GM19468 (cell line): ENCODE measurements around the gene TMEM107.
"Not testable (repeated sequence)": the region's sequence is repeated elsewhere in the genome, so short reads cannot be mapped to it uniquely, and the experiment has no call there.

Source experiments
- ATAC-seq: cut with Tn5 transposase; IDR thresholded peaks from one replicate; pipeline ENCODE4 v1.9.1; 2021; ENCODE audit warnings: mild to moderate bottlenecking, moderate library complexity, moderate number of reproducible peaks; ENCODE audit not compliant: unreplicated experiment; ENCODE audit errors: extremely low read depth

The TMEM107 gene

DNA sequence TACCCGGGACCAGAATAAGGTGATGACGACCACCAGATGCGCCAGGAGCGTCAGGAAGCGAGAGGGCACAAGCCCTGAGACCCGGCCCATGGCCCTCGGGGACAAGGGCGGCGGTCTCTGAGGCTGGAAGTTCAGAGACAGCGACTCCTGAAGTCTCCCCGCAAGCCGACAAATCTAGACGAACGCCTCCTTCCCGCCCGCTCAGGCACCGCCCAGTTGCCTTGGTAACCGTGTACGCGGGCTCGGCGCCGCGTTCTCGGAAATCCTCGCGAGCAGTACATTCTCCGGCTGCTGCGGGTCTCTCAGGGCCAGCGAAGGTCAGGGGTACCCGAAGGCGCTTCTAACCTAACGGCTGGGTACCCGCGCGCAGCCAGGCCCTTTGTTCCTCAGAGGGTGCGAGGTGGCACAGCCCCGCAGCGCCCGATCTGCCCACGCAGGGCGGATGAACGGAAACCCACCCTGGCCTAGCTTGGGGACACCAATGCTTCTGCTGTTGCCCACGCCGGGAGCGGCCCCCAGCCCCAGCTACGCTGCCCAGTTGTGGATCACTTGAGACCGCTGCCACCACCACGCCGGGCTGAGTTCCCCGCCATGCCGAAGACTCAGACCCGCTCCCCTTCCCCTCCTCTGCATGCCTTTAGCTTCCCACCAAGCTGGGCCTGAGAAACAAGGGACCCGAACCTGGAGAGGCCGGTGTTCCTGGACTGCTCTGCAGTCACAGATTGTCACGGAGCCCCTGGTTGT is at the start of gene TMEM107:
TSS of gene TMEM107 (minus strand) at position 184 of the 744 bp plus-strand sequence. CDS start at position 90, 94 bp downstream.
- ATAC-seq: no peak

- no peak for ATAC-seq
Measured at GRCh38 chr17:8224891-8225812, 49.0 kb upstream of the TMEM107 start.

DNA sequence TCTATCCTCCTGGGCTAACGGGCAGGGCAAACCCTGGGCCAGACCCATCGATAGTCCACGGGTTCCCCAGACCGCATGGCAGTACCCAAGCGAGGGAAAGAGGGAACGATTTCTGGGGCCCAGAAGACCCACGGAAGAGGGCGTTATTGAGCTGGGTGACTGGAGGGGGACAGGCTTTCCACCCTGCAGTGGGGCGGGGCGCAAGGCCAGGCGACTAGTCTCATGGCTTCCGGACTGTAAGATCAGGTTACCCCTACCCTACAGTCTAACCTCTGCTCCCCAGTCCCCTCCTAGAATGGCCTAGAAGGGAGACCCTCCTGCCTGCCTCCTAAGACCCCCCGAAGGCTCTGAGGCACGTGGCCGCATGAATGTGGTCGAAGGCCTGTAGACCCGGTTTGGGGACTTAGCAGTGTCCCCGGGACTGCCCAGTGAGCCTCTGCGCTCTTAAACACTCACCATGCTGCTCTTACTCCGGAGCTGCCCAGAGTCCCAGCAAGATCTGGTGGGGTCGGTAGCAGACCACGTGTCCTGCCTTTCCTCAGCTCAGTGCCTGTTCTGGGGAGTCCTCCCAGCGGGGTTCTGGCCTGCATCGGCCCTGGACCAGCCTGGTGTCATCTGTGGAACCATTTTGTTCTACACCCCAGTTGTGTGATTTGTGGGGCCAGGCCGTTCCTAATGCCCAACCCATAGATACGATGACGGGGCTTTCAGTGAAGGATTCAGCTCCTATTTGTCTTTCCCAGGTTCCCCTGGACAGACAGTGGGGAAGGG is 47.4 kb upstream of the TMEM107 start:
- ATAC-seq: no peak

DNA sequence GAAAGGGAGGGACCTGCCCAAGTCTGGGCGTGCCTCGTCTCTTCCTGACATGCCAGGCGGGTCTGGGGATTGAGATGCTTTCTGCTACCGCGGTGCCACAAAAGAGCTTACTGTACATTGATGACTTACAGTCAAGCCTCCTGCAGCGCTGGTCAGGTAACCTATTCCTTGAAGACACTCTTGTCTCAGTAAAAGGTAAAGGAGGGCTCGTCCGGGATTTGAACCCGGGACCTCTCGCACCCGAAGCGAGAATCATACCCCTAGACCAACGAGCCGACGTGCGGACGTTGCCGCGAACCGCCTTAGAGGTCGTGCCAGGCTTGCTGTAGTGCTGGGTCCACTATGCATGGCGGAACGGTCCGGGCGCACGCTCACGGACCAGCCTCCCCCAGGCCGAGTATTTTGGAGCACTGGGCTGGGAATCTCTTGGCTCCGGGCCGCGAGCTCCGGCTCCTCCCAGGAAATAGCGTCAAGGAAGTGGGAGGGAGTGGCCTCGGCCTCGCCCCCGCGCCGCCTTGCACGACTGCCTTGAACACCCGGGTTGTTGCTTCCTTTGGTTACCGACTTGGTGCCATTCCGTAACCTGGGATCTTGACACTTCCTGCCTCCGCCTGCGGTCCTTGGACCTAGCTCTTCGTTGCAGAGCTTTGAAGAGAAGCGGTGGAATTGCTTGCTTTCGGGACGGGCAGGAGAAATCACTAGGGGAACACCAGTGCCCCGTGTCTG is 46.6 kb upstream of the TMEM107 start:
- ATAC-seq: no peak

- no peak for ATAC-seq
Measured at GRCh38 chr17:8222380-8222629, 46.1 kb upstream of the TMEM107 start.

DNA sequence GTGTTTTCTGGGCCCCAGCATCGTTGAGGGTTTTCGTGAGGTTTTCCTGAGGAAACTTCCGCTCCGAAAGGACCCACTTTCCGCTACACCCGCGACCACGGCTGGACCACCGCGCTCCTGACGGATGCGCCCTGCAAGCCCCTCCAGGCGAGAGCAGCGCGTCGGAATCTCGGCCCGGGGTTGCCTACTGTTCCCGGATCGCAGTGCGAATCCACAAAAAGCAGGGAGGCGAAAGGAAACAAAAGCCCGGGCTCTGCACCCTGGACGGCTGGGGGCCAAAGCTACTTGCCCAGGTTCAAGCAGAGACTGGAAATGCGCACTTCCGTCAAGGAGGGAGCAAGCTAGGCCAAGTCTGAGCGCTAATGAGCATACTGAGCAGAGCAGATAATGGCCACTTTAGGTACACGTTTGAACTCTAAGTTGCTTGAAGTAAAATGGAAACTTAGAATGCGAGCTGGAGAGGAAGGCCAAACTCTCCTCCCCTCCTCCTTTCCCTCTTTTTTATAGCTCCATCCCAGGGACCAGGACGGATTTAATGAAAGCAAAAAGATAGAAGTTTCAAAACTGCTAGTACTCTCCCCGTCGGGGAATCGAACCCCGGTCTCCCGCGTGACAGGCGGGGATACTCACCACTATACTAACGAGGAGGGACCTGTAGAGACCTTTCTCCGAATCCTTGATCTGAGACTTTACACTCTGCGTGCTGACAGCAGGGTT is 45.6 kb upstream of the TMEM107 start:
- ATAC-seq: no peak

DNA sequence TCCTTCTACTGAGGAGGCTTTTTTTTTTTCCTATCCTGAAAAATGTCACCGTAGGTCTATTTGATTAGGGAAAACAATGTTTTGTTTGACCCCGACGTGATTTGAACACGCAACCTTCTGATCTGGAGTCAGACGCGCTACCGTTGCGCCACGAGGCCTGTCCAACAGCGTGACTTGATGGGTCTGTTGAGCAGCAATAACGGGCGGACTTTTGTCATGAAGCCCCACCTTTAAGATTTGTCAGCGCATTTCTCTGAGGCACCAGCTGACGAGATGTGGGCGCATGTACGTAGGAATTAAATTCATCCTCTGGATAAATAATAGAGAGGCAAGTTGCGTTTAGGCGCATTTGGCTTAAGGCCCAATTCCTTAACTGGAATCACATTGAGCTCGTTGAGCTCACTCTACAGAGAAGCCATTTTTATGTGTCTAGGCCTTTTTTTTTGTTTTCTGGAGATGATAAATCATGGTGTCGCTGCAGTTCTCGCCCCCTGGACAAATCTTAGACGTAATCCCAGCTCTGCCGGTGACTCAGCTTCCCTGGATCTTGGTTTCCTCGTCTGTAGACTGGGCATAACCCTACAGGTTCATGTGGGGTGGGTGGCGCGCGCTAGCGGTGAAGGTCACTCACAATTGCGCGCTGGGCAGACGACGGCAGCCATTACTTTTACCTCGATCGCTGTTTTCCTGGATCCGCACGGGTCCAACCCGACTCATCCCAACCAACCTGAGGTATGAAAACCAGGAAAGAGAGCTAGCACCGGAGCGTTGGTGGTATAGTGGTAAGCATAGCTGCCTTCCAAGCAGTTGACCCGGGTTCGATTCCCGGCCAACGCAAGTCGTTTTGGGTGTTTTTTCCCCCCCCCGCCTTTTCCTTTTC is 44.8 kb upstream of the TMEM107 start:
- ATAC-seq: no peak

GRCh38 chr17:8214000-8214399 is 37.8 kb upstream of the TMEM107 start:
- not testable (repeated sequence) for ATAC-seq

DNA sequence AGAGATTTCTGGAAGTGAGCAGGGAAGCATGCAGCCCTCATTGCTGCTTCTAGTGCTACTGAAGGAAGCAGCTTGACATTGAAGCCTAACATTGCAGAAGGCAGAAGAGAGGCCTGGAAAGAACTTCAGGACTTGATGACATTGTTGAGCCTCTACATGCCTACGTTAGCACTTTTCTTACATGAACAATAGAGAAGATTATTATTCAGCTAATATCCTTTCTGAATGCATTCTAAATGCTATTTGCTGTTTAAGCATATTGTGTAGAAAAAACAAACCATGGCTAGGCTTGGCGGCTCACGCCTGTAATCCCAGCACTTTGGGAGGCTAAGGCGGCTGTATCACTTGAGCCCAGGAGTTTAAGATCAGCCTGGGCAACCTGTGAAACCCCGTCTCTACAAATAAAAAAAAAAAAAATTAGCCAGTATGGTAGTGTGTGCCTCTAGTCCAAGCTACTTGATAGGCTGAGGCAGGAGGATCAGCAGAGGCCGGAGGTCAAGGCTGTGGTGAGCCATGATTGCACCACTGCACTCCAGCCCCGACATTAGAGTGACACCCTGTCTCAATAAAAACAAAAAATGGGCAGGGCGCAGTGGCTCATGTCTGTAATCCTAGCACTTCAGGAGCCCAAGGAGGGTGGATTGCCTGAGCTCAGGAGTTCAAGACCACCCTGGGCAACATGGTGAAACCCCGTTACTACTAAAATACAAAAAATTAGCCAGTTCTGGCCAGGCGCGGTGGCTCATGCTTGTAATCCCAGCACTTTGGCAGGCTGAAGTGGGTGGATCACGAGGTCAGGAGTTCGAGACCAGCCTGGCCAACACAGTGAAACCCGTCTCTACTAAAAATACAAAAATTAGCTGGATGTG is 36.4 kb upstream of the TMEM107 start:
- no peak for ATAC-seq

DNA sequence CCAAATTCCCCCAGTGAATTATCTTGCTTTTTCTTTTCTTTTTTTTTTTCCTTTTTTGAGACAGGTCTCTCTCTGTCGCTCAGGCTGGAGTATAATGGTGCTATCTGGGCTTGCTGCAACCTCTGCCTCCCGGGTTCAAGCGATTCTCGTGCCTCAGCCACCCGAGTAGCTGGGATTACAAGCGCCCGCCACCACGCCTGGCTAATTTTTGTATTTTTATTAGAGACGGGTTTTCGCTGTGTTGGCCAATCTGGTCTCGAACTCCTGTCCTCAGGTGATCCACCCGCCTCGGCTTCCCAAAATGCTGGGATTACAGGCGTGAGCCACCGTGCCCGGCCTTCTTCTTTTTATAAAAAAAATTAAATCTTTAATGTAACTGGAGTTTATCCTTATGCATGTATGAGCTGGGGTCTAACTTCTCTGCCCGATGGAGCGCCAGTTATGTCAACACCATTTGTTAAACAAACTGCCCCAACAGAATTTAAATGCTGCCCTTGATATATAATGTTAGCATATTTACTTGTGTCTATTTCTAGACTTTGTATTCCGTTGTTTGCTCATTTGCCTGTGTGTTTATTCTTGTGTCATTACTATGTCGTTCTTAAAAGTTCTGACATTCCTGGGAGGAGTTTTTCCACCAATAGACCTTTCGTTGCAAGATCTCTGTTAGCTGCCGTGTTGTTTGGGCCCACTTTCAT is 34.7 kb upstream of the TMEM107 start:
- ATAC-seq: no peak

GRCh38 chr17:8209907-8210760 is 34.0 kb upstream of the TMEM107 start, which contains the start of gene AURKB:
TSS of gene AURKB (minus strand) at chr17:8210575. CDS start at chr17:8210224, 351 bp downstream.
- peak; percentile 75 for ATAC-seq

DNA sequence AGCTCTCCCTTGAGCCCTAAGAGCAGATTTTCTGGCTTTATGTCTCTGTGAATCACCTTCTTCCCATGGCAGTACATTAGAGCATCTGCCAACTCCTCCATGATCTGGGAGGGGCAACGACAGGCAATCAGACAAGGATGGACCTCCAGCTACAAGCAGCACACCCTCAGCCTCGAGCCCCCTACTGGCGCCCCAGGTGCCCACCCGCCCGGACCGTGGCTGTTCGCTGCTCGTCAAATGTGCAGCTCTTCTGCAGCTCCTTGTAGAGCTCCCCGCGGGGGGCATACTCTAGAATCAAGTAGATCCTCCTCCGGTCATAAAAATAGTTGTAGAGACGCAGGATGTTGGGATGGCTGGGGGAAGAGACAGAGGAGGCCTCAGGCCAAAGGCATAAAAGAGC is 30.4 kb upstream of the TMEM107 start:
- no peak for ATAC-seq

DNA sequence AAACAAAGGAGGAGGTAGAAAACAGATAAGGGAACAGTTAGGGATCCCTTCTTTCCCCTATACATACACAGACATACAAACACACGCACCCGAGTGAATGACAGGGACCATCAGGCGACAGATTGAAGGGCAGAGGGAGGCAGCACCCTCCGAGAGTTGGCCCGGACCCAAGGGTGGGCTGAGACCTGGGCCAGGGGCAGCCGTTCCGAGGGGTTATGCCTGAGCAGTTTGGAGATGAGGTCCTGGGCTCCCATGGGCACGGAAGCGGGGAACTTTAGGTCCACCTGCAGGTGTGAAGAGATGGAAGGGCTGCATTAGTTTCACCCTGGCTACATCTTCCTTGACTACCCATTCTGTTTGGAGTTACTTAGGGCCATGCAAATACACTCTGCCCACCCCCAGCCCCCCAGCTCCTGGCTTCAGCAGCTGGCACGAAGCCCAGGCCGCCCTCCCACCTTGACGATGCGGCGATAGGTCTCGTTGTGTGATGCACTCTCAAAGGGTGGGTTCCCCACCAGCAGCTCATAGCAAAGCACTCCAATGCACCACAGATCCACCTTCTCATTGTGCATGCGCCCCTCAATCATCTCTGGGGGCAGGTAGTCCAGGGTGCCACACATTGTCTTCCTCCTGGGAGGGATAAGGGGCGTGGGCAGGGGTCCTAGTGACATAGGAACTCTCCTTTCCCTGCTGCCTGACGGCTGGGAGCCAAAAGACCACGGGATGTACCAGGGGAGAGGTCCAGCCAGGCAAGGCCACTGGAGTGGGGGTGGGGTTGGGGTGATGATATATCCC is 28.8 kb upstream of the TMEM107 start:
- ATAC-seq: no peak

DNA sequence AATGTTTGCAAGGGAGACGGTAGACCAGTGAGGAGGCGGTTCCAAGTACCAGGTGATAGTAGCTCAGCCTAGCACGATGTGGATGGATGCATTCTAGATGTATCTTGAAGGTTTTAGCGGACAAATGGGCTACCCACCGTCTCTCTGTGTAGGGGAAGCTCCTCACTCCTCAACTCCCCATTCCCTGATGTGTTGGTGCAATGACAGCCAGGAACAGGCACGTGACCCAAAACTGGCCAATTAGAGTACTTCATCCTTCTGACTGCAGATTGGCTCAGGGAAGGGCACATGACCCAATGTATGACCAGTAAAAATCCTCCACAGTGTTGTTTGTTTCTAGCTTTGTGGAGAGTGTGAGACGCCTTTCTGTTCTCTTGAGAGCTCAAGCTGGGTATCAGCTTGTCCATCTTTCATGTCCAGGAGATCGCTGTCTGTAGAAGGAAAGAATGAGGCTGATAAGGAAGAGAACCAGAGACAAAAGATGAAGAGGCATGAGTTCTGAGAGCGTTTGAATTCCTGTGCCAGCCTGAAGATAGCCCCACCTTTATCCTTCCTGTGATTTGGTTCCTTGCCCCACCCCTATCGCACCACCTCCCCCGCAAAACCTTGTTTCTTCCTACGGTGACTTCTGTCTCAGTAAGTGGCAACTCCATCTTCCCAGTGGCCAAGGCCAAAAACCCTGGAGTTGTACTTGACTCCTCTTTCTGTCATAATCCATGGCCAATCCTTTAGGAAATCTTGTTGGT is 16.1 kb upstream of the TMEM107 start:
- peak; percentile 19 for ATAC-seq

DNA sequence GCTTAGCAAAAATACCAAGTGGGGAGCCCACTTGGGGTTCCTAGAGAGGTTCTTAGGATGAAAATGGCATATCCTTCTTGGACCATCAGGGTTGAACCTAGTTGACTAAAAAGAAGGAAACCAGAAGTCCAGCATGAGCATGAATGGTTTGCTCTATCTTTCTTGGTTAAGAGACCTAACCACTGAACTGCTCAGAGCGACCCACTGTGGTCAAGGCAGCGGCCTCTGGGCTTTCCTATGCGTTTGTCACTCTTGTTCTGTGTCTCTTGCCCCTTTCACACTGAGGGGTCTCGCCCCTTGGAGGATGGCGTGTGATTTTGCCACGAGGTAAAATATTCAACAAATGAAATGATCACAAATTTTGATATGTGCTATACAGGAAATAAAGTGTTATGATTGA is 14.3 kb upstream of the TMEM107 start:
- ATAC-seq: no peak
